ENCODE results near the gene CYTH1. TPM values are rescaled to one million over a fixed set of nuclear protein-coding genes. Genes with fewer than 3 reads are reported as not detected.

CYTH1 gene
- total and polyA plus RNA-seq, 10 of the 15 experiments (the other 5 are each of a cell fraction or from before 2014, with no cell fraction given): 6.6 to 188 (median 145) TPM

GRCh38 chr17:78803186-78803845 is 21.2 kb upstream of the CYTH1 start:
- ATAC-seq: no peak
- Histone ChIP-seq H3K36me3 (ENCODE audit: control insufficient read depth in 2 of 2, insufficient read depth in 2 of 2, low read length in 1 of 2) (peaks cover 32 to 46% of the 10 kb centered on the region in 2 experiments), H3K4me2 (ENCODE audit: control insufficient read depth, insufficient read depth) (no peak overlapping the region), H3K9me3 (replicated peaks; ENCODE audit: control insufficient read depth, insufficient read depth, low read length) (no peaks in the 10 kb centered on the region), H3K27me3 (replicated peaks in 1 of 2; ENCODE audit: control insufficient read depth in 2 of 2, insufficient read depth in 2 of 2, low read length in 1 of 2) (no peaks in the 10 kb centered on the region), H2AFZ (ENCODE audit: control insufficient read depth, low read depth, low read length) (no peak overlapping the region), H4K20me1 (ENCODE audit: control insufficient read depth, insufficient read depth) (no peaks in the 10 kb centered on the region), H3K4me1 (ENCODE audit: control insufficient read depth, insufficient read depth, low read length) (no peaks in the 10 kb centered on the region), H3K4me3 (no peak overlapping the region), H3K27ac (ENCODE audit: control insufficient read depth, insufficient read depth) (no peak overlapping the region), H3K79me2 (ENCODE audit: control insufficient read depth, insufficient read depth, low read length) (no peaks in the 10 kb centered on the region), H3K9ac (ENCODE audit: control insufficient read depth, insufficient read depth, low read length) (no peak overlapping the region)
- WGBS (ENCODE audit: insufficient coverage, insufficient replicate concordance, low lambda C conversion rate, missing lambda C conversion rate): 82% methylated on average over 17 of the region's 21 CpGs
- ChIA-PET CTCF (no interaction called here), POLR2A (no interaction called here), RAD21 (ENCODE audit: unreplicated experiment) (no interaction called here), SMC1A (ENCODE audit: uncharacterized antibody, unreplicated experiment) (interaction anchor here (1.4 kb wide), 1 partner anchor 97 kb away, joined by 3 read pairs; no protein-coding TSS in a partner anchor)
- intact Hi-C loops (cut with micrococcal nuclease; ENCODE audit: unreplicated experiment) (no loop called here), in situ Hi-C loops (cut with MboI) (no loop called here)
- no peak for FAIRE-seq
- no TSS peak for BruUV-seq (replicated peaks)
- no peak for DNase-seq (ENCODE audit: low read depth, low spot score)
- TF ChIP-seq POLR2A (IDR thresholded peaks at IDR 0.05; ENCODE audit: low read depth, low read length) (peak; percentile 44; the same call in 1 of the 2 replicates), MEF2B (IDR thresholded peaks at IDR 0.05; ENCODE audit: partially characterized antibody, poor library complexity, severe bottlenecking) (no peak)

DNA sequence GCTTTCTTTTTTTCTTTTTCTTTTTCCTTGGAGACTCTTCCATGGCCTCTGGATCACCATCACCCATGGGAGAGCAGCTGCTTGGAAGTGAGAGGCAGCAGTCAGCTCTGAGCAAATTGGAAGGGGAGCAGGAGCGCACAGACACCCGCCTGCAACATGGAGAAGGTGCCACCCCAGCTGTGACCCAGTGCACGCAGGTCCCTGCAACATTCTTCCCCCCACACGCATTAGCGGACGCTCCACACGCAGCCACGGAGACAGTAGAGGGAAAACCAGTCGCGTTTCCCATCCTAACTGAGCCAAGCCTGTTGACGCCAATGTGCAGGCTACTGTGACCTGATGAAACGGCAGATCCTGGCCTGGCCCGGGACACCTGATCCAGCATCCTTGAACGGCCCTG is 20.4 kb upstream of the CYTH1 start:
- no peaks in the 10 kb centered on the region for H3K9me3 ChIP-seq (replicated peaks; ENCODE audit: control insufficient read depth, insufficient read depth, low read length)
- BruUV-seq (replicated peaks): no TSS peak
- H3K4me1 ChIP-seq (ENCODE audit: control insufficient read depth, insufficient read depth, low read length): no peaks in the 10 kb centered on the region
- ChIA-PET RAD21 (ENCODE audit: unreplicated experiment) (no interaction called here), SMC1A (ENCODE audit: uncharacterized antibody, unreplicated experiment) (no interaction called here), POLR2A (no interaction called here), CTCF (no interaction called here)
- no peak overlapping the region for H3K9ac ChIP-seq (ENCODE audit: control insufficient read depth, insufficient read depth, low read length)
- TF ChIP-seq NFYA (IDR thresholded peaks at IDR 0.05; ENCODE audit: borderline replicate concordance, low read depth, low read length) (no peak), RAD21 (IDR thresholded peaks at IDR 0.05; ENCODE audit: insufficient read depth, low read depth, low read length) (no peak), SUPT20H (IDR thresholded peaks at IDR 0.05; ENCODE audit: borderline replicate concordance, control insufficient read depth, low read depth, low read length) (no peak), REST (IDR thresholded peaks at IDR 0.05; ENCODE audit: low read depth, low read length) (no peak), ATF7 (IDR thresholded peaks at IDR 0.05; ENCODE audit: low read depth) (no peak)
- DNase-seq (ENCODE audit: low read depth, low spot score) (no peak), ATAC-seq (no peak), FAIRE-seq (no peak)
- no peaks in the 10 kb centered on the region for H3K79me2 ChIP-seq (ENCODE audit: control insufficient read depth, insufficient read depth, low read length)
- no peak overlapping the region for H3K27ac ChIP-seq (ENCODE audit: control insufficient read depth, insufficient read depth)
- H3K4me3 ChIP-seq: no peak overlapping the region
- no peaks in the 10 kb centered on the region for H3K27me3 ChIP-seq (replicated peaks in 1 of 2; ENCODE audit: control insufficient read depth in 2 of 2, insufficient read depth in 2 of 2, low read length in 1 of 2)
- H4K20me1 ChIP-seq (ENCODE audit: control insufficient read depth, insufficient read depth): no peaks in the 10 kb centered on the region
- in situ Hi-C loops (cut with MboI) (no loop called here), intact Hi-C loops (cut with micrococcal nuclease; ENCODE audit: unreplicated experiment) (no loop called here)
- 97% methylated on average over 14 of the region's 14 CpGs for WGBS (ENCODE audit: insufficient coverage, insufficient replicate concordance, low lambda C conversion rate, missing lambda C conversion rate)
- H3K36me3 ChIP-seq (ENCODE audit: control insufficient read depth in 2 of 2, insufficient read depth in 2 of 2, low read length in 1 of 2): peaks cover 28 to 54% of the 10 kb centered on the region in 2 experiments
- H2AFZ ChIP-seq (ENCODE audit: control insufficient read depth, low read depth, low read length): no peak overlapping the region
- H3K4me2 ChIP-seq (ENCODE audit: control insufficient read depth, insufficient read depth): no peak overlapping the region

All from GM12878 (cell line).